Measurements from ENCODE around the gene BMP4. TPM values are rescaled to one million over a fixed set of nuclear protein-coding genes. Genes with fewer than 3 reads are reported as not detected.

BMP4 gene
- total and polyA plus RNA-seq, 5 donors from 2014 or later = 0.29 TPM; not detected in 4

DNA sequence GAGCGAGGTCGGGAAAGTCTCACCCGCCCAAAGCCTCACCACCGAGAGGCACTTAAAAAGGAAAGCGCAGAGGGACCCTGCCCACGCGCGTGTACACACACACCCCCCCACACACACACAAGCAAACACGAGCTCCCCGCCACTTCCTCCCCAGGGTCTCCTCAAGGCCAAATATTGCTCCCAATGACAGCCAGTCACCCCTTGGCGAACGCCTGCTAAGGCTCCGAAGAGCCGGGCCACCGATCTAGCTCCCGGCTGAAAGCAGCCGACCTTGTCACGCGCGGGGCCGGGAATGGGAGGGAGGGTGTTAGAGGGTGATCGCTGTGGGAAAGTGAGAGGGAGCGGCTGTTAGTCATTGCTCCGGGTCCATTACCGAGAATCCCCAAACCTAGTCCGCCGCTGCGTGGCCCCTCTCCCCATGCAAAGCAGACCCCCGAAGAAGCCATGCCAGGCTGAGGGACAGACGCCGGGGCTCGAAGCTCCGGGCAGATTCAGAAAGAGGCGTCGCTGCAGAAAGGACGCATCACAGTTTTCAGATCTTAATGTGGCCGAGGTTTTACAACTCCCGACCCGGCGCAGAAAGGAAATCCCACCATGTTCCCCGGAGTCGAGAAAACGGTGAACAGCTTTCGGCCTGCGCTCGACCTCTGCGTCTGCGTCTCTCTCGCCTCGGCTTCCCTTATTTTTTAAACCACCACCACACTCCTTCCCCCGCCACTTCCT, 2.6 kb downstream of the BMP4 start:
- peaks cover 3 to 42% (median 9%) of the 10 kb centered on the region in 4 donors for H3K4me1 Mint-ChIP-seq
- no peak overlapping the region for H3K27ac ChIP-seq (ENCODE audit: insufficient read depth, low read length, poor library complexity, severe bottlenecking)
- H3K36me3 Mint-ChIP-seq = no peaks in the 10 kb centered on the region
- H3K9me3 ChIP-seq (ENCODE audit: control insufficient read depth in 2 of 2, low read length in 2 of 2) = no peaks in the 10 kb centered on the region
- peak overlapping the region; percentile 28 to 69 (median 50) for H3K4me3 Mint-ChIP-seq
- DNase-seq (peak in 1 of 3 donors; percentile 6), ATAC-seq (ENCODE audit: low read depth in 2 of 2) (no peak)
- peaks cover 0 to 1% (median 0%) of the 10 kb centered on the region in 7 donors for H3K9me3 Mint-ChIP-seq
- H3K36me3 ChIP-seq (ENCODE audit: control insufficient read depth, insufficient read depth, low read length) = no peaks in the 10 kb centered on the region
- H3K27ac Mint-ChIP-seq = no peak overlapping the region
- peaks cover 5% of the 10 kb centered on the region for H3K27me3 ChIP-seq (ENCODE audit: control insufficient read depth, insufficient read depth, low read length)
- H3K4me3 ChIP-seq (ENCODE audit: low read depth, low read length) = no peak overlapping the region
- peaks cover 34% of the 10 kb centered on the region for H3K4me1 ChIP-seq (ENCODE audit: control insufficient read depth, insufficient read depth, low read length, poor library complexity, severe bottlenecking)
- H3K27me3 Mint-ChIP-seq = peaks cover 58% of the 10 kb centered on the region

DNA sequence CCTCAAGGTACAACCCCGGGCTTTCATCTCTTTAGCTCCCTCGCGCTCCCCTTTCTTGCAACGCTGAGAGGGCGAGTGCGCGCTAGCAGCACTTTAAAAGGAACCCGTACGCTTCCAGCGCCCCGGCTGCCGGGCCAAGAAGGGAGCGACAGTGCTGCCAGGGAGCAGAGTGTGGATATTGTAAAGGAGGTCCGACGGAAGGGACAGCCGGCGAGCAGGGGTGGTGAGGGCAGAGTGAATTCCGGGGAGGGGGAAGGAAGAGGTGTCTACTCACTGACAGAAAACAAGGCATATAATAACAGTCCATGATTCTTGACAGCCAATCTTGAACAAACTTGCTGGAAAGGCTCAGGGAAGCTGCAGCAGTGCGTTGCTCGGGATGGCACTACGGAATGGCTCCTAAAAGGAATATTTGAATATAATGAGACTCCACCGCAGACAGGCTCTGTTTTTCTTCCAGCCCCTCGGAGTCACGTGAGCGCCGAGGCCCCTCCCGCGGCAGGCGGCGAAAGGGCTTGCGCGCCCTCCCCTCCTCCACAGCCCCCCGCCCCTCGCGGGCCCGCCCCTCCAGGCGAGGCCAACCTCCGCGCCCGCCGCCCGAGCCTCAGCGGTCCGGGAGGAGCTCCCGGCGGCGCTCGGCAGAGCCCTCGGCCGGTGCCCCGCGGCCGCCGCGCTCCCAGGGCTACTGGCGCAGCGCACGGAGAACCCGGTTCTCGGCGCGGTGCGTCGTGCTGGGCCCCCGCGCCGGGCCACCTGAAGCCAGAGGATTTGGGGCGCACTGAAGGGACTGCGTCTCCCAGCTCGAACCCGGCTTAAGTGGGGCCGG, 3.4 kb downstream of the BMP4 start:
- H3K36me3 ChIP-seq (ENCODE audit: control insufficient read depth, insufficient read depth, low read length) = no peaks in the 10 kb centered on the region
- DNase-seq (no peak), ATAC-seq (ENCODE audit: low read depth in 2 of 2) (no peak)
- H3K27me3 ChIP-seq (ENCODE audit: control insufficient read depth, insufficient read depth, low read length) = peaks cover 4% of the 10 kb centered on the region
- H3K27ac Mint-ChIP-seq = no peak overlapping the region
- peaks cover 3 to 42% (median 9%) of the 10 kb centered on the region in 4 donors for H3K4me1 Mint-ChIP-seq
- H3K27ac ChIP-seq (ENCODE audit: insufficient read depth, low read length, poor library complexity, severe bottlenecking) = no peak overlapping the region
- no peaks in the 10 kb centered on the region for H3K36me3 Mint-ChIP-seq
- no peak overlapping the region for H3K4me3 ChIP-seq (ENCODE audit: low read depth, low read length)
- H3K4me1 ChIP-seq (ENCODE audit: control insufficient read depth, insufficient read depth, low read length, poor library complexity, severe bottlenecking) = peaks cover 34% of the 10 kb centered on the region
- H3K9me3 ChIP-seq (ENCODE audit: control insufficient read depth in 2 of 2, low read length in 2 of 2) = no peaks in the 10 kb centered on the region
- H3K27me3 Mint-ChIP-seq = peaks cover 66% of the 10 kb centered on the region
- H3K9me3 Mint-ChIP-seq = peaks cover 0 to 1% (median 0%) of the 10 kb centered on the region in 7 donors
- H3K4me3 Mint-ChIP-seq = peak overlapping the region in 3 of 4 donors; percentile 38 to 69 (median 64)

DNA sequence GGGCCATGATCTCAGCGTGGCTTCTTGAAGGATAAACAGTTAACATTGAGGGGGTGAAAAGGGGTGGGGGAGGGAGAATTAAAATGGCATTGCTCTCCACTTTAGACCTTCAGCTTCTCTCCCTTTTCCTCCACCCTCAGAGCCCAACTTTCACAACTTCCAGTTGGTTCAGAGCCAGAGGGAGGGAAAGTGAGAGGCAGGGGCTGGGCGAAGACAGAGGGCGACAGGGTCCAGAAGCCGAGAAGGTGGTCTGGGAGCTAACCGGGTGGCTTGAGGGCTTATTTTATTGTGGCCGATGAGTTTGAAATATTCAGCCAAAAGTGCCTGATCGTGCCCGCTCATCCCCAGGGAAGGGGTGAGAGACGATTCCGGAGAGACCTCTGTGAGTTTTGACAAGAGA, 4.1 kb downstream of the BMP4 start:
- Mint-ChIP-seq H3K4me1 (peaks cover 3 to 42% (median 9%) of the 10 kb centered on the region in 4 donors), H3K4me3 (peak overlapping the region in 2 of 4 donors; percentile 38 to 59), H3K9me3 (peaks cover 0 to 1% (median 0%) of the 10 kb centered on the region in 7 donors), H3K27me3 (peaks cover 72% of the 10 kb centered on the region), H3K27ac (no peak overlapping the region), H3K36me3 (no peaks in the 10 kb centered on the region)
- Histone ChIP-seq H3K4me1 (ENCODE audit: control insufficient read depth, insufficient read depth, low read length, poor library complexity, severe bottlenecking) (peaks cover 34% of the 10 kb centered on the region), H3K36me3 (ENCODE audit: control insufficient read depth, insufficient read depth, low read length) (no peaks in the 10 kb centered on the region), H3K27ac (ENCODE audit: insufficient read depth, low read length, poor library complexity, severe bottlenecking) (no peak overlapping the region), H3K4me3 (ENCODE audit: low read depth, low read length) (no peak overlapping the region), H3K9me3 (ENCODE audit: control insufficient read depth in 2 of 2, low read length in 2 of 2) (no peaks in the 10 kb centered on the region), H3K27me3 (ENCODE audit: control insufficient read depth, insufficient read depth, low read length) (peaks cover 4% of the 10 kb centered on the region)
- DNase-seq (no peak), ATAC-seq (ENCODE audit: low read depth in 2 of 2) (no peak)

DNA sequence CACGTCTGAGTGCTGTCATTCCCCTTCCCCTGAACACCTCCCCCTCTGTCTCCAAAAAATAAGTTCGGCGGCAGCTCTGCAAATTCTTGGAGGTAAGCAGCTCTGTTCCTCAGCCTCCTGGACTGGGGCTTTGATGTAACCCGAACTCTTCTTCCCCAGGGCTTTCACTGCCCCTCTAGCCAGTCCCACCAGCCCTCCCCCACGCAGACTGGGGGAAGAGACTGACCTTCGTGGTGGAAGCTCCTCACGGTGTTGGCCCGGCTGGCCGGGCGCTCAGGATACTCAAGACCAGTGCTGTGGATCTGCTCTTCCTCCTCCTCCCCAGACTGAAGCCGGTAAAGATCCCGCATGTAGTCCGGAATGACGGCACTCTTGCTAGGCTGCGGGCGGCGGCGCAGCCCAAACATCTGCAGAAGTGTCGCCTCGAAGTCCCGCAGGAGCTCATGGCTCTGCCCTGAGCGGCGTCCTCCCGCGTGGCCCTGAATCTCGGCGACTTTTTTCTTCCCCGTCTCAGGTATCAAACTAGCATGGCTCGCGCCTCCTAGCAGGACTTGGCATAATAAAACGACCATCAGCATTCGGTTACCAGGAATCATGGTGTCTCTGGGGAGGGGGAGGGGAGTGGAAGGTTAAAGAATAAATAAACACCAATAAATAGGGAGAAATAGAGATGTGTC, 4.9 kb downstream of the BMP4 start:
- Mint-ChIP-seq H3K27me3 (peaks cover 72% of the 10 kb centered on the region), H3K4me1 (peaks cover 3 to 36% (median 9%) of the 10 kb centered on the region in 4 donors), H3K27ac (no peak overlapping the region), H3K9me3 (peaks cover 0 to 3% (median 0%) of the 10 kb centered on the region in 7 donors), H3K36me3 (no peaks in the 10 kb centered on the region), H3K4me3 (no peak overlapping the region)
- ATAC-seq (ENCODE audit: low read depth in 2 of 2) = no peak
- no peaks in the 10 kb centered on the region for H3K36me3 ChIP-seq (ENCODE audit: control insufficient read depth, insufficient read depth, low read length)
- H3K27me3 ChIP-seq (ENCODE audit: control insufficient read depth, insufficient read depth, low read length) = peaks cover 4% of the 10 kb centered on the region
- no peaks in the 10 kb centered on the region for H3K9me3 ChIP-seq (ENCODE audit: control insufficient read depth in 2 of 2, low read length in 2 of 2)
- DNase-seq = no peak
- H3K4me3 ChIP-seq (ENCODE audit: low read depth, low read length) = no peak overlapping the region
- H3K4me1 ChIP-seq (ENCODE audit: control insufficient read depth, insufficient read depth, low read length, poor library complexity, severe bottlenecking) = peaks cover 34% of the 10 kb centered on the region
- H3K27ac ChIP-seq (ENCODE audit: insufficient read depth, low read length, poor library complexity, severe bottlenecking) = no peak overlapping the region

DNA sequence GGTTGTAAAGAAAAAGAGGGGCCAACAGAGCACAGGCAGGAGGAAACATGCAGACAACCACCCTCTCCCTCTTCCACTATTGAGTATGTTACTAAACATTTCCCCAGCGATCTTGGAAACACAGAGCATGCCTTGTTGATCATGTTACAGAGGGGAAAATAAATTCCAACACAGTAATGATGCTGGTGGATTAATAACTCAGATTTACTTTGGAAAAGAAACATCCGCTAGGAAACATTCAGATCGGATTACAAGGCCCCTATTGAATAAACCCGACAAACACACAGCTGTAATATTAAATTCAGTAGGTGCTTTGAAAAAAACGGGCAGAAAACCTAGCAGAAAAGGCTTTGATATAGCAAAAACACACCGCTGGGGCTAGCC, 5.4 kb downstream of the BMP4 start:
- DNase-seq (no peak), ATAC-seq (ENCODE audit: low read depth in 2 of 2) (no peak)
- Mint-ChIP-seq H3K36me3 (no peaks in the 10 kb centered on the region), H3K4me3 (no peak overlapping the region), H3K27me3 (peaks cover 70% of the 10 kb centered on the region), H3K27ac (no peak overlapping the region), H3K4me1 (peaks cover 3 to 33% (median 9%) of the 10 kb centered on the region in 4 donors), H3K9me3 (peaks cover 0 to 3% (median 0%) of the 10 kb centered on the region in 7 donors)
- H3K36me3 ChIP-seq (ENCODE audit: control insufficient read depth, insufficient read depth, low read length) = no peaks in the 10 kb centered on the region
- peaks cover 30% of the 10 kb centered on the region for H3K4me1 ChIP-seq (ENCODE audit: control insufficient read depth, insufficient read depth, low read length, poor library complexity, severe bottlenecking)
- peaks cover 4% of the 10 kb centered on the region for H3K27me3 ChIP-seq (ENCODE audit: control insufficient read depth, insufficient read depth, low read length)
- no peaks in the 10 kb centered on the region for H3K9me3 ChIP-seq (ENCODE audit: control insufficient read depth in 2 of 2, low read length in 2 of 2)
- H3K27ac ChIP-seq (ENCODE audit: insufficient read depth, low read length, poor library complexity, severe bottlenecking) = no peak overlapping the region
- H3K4me3 ChIP-seq (ENCODE audit: low read depth, low read length) = no peak overlapping the region

DNA sequence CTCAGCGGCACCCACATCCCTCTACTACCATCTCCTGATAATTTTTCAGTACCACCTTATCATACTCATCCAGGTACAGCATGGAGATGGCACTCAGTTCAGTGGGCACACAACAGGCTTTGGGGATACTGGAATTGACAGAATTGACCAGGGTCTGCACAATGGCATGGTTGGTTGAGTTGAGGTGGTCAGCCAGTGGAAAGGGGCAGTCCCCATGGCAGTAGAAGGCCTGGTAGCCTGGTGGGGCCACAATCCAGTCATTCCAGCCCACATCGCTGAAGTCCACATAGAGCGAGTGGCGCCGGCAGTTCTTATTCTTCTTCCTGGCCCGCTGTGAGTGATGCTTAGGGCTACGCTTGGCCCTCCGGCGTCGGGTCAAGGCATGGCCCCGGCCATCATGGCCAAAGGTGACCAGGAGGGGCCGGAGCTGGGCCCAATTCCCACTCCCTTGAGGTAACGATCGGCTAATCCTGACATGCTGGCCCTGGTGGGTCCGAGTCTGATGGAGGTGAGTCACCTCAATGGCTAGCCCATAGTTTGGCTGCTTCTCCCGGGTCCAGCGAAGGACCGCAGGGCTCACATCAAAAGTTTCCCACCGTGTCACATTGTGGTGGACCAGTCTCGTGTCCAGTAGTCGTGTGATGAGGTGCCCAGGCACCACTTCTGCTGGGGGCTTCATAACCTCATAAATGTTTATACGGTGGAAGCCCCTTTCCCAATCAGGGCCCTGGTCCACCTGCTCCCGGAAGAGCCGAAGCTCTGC, 6.4 kb downstream of the BMP4 start:
- no peaks in the 10 kb centered on the region for H3K36me3 ChIP-seq (ENCODE audit: control insufficient read depth, insufficient read depth, low read length)
- H3K4me1 Mint-ChIP-seq = peaks cover 0 to 24% (median 7%) of the 10 kb centered on the region in 4 donors
- no peak overlapping the region for H3K27ac Mint-ChIP-seq

DNA sequence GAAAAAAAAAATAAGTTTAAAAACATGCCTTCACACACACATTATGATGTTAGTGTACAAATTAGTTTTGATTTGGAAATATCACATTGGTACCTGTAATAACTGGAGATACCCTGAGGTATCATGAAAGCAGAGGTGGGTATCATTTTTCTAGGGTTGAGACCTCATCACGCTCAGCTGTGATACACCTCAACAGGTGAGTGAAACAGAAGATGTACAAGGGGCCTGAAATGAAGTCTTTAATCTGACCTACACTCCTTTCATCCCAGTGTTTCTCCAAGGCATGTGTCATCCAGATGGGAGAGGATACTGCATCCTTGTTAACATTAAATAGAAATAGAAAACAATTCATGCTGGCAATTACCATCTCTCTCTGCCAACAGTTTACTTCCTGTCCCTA, 7.4 kb downstream of the BMP4 start:
- Histone ChIP-seq H3K36me3 (ENCODE audit: control insufficient read depth, insufficient read depth, low read length) (no peaks in the 10 kb centered on the region), H3K4me3 (ENCODE audit: low read depth, low read length) (no peak overlapping the region), H3K27me3 (ENCODE audit: control insufficient read depth, insufficient read depth, low read length) (peaks cover 10% of the 10 kb centered on the region), H3K4me1 (ENCODE audit: control insufficient read depth, insufficient read depth, low read length, poor library complexity, severe bottlenecking) (peaks cover 12% of the 10 kb centered on the region), H3K27ac (ENCODE audit: insufficient read depth, low read length, poor library complexity, severe bottlenecking) (no peak overlapping the region), H3K9me3 (ENCODE audit: control insufficient read depth in 2 of 2, low read length in 2 of 2) (no peaks in the 10 kb centered on the region)
- Mint-ChIP-seq H3K4me1 (peaks cover 0 to 15% (median 3%) of the 10 kb centered on the region in 4 donors), H3K9me3 (peaks cover 0 to 3% (median 0%) of the 10 kb centered on the region in 7 donors), H3K27me3 (peaks cover 73% of the 10 kb centered on the region), H3K36me3 (no peaks in the 10 kb centered on the region), H3K27ac (no peak overlapping the region), H3K4me3 (no peak overlapping the region)
- DNase-seq (no peak), ATAC-seq (ENCODE audit: low read depth in 2 of 2) (no peak)

More for the DNA sequence above, 6.4 kb downstream of the BMP4 start:
- no peaks in the 10 kb centered on the region for H3K36me3 Mint-ChIP-seq
- H3K4me3 ChIP-seq (ENCODE audit: low read depth, low read length) = no peak overlapping the region
- H3K27me3 ChIP-seq (ENCODE audit: control insufficient read depth, insufficient read depth, low read length) = peaks cover 8% of the 10 kb centered on the region
- no peak overlapping the region for H3K27ac ChIP-seq (ENCODE audit: insufficient read depth, low read length, poor library complexity, severe bottlenecking)
- H3K27me3 Mint-ChIP-seq = peaks cover 68% of the 10 kb centered on the region
- DNase-seq (no peak), ATAC-seq (ENCODE audit: low read depth in 2 of 2) (no peak)
- no peak overlapping the region for H3K4me3 Mint-ChIP-seq
- H3K9me3 Mint-ChIP-seq = peaks cover 0 to 3% (median 0%) of the 10 kb centered on the region in 7 donors
- H3K4me1 ChIP-seq (ENCODE audit: control insufficient read depth, insufficient read depth, low read length, poor library complexity, severe bottlenecking) = peaks cover 23% of the 10 kb centered on the region
- no peaks in the 10 kb centered on the region for H3K9me3 ChIP-seq (ENCODE audit: control insufficient read depth in 2 of 2, low read length in 2 of 2)

Measured in CD4-positive, CD25-positive, alpha-beta regulatory T cell (primary cell).